GM18499 (cell line): Measurements from ENCODE around the gene CYBA.

ENCODE experiments used
- ATAC-seq: cut with Tn5 transposase; IDR thresholded peaks from one replicate; pipeline ENCODE4 v1.9.1; 2021; ENCODE audit warnings: moderate number of reproducible peaks; ENCODE audit not compliant: insufficient read depth, unreplicated experiment

CYBA gene

GRCh38 chr16:88662843-88663606 lies 12.2 kb upstream of the CYBA start, which contains the start of gene MVD:
Gene MVD (minus strand): TSS chr16:88663091. CDS start chr16:88663080, 11 bp downstream.
- peak; percentile 83 for ATAC-seq

- ATAC-seq = no peak
These were observed 11.5 kb upstream of the CYBA start for GRCh38 chr16:88662222-88662842.

GRCh38 chr16:88661468-88661867 lies 10.6 kb upstream of the CYBA start:
- no peak for ATAC-seq

GRCh38 chr16:88659160-88659559 lies 8.3 kb upstream of the CYBA start:
- ATAC-seq = no peak

GRCh38 chr16:88658714-88659113 lies 7.9 kb upstream of the CYBA start:
- no peak for ATAC-seq

GRCh38 chr16:88657371-88657770 lies 6.5 kb upstream of the CYBA start:
- ATAC-seq = no peak

GRCh38 chr16:88656291-88656980 lies 5.6 kb upstream of the CYBA start:
- no peak for ATAC-seq

GRCh38 chr16:88655733-88656281 lies 5.0 kb upstream of the CYBA start:
- no peak for ATAC-seq

GRCh38 chr16:88655053-88655732 lies 4.3 kb upstream of the CYBA start:
- ATAC-seq = no peak

- ATAC-seq = no peak
These were observed 3.7 kb upstream of the CYBA start for GRCh38 chr16:88654363-88655052.

GRCh38 chr16:88653596-88654362 lies 2.9 kb upstream of the CYBA start:
- ATAC-seq = no peak

GRCh38 chr16:88653101-88653500 lies 2.2 kb upstream of the CYBA start:
- no peak for ATAC-seq

- ATAC-seq = no peak
These were observed 1.9 kb upstream of the CYBA start for GRCh38 chr16:88652762-88653063.

GRCh38 chr16:88651989-88652761 lies 1.3 kb upstream of the CYBA start:
- ATAC-seq = no peak

GRCh38 chr16:88651276-88651988 lies 579 bp upstream of the CYBA start:
- peak; percentile 46 for ATAC-seq

- no peak for ATAC-seq
These were observed 717 bp downstream of the CYBA start for GRCh38 chr16:88649924-88650748.
